GM23248 (cell line): ENCODE measurements around the gene MIER2. TPM values are rescaled to one million over a fixed set of nuclear protein-coding genes. Genes with fewer than 3 reads are reported as not detected.

Source experiments
- DNase-seq: peaks from one replicate; pipeline ENCODE4 v3.0.0-alpha.2; 2015
- H2AFZ ChIP-seq: fragments of 200-600 bp; sonication (generic); 2 replicates; pipeline ENCODE4 v1.6.1; 2016; ENCODE audit warnings: antibody characterized with exemption
- H3F3A ChIP-seq: fragments of 200-600 bp; sonication (generic); 2 replicates; pipeline ENCODE4 v1.6.1; 2016; ENCODE audit warnings: mild to moderate bottlenecking, antibody characterized with exemption, mixed run types; ENCODE audit not compliant: insufficient read depth
- H3K27ac ChIP-seq: fragments of 200-600 bp; sonication (generic); 2 replicates; pipeline ENCODE4 v1.5.1; 2016; ENCODE audit warnings: mild to moderate bottlenecking
- H3K27me3 ChIP-seq: fragments of 200-600 bp; sonication (generic); replicated peaks from 2 replicates; pipeline ENCODE4 v1.6.1; 2016; ENCODE audit warnings: mild to moderate bottlenecking; ENCODE audit not compliant: insufficient read depth
- H3K36me3 ChIP-seq: fragments of 200-600 bp; sonication (generic); 2 replicates; pipeline ENCODE4 v1.6.1; 2016; ENCODE audit warnings: low read depth, mild to moderate bottlenecking
- H3K4me1 ChIP-seq: fragments of 200-600 bp; sonication (generic); 2 replicates; pipeline ENCODE4 v1.6.1; 2016; ENCODE audit warnings: mild to moderate bottlenecking; ENCODE audit not compliant: insufficient read depth
- H3K4me2 ChIP-seq: fragments of 200-600 bp; sonication (generic); one replicate; pipeline ENCODE4 v1.6.1; 2016; ENCODE audit warnings: mild to moderate bottlenecking; ENCODE audit not compliant: unreplicated experiment
- H3K4me3 ChIP-seq: fragments of 200-600 bp; sonication (generic); 2 replicates; pipeline ENCODE4 v1.5.1; 2016; ENCODE audit warnings: mild to moderate bottlenecking
- H3K79me2 ChIP-seq: fragments of 200-600 bp; sonication (generic); 2 replicates; pipeline ENCODE4 v1.6.1; 2016; ENCODE audit warnings: mild to moderate bottlenecking; ENCODE audit not compliant: insufficient read depth
- H3K9ac ChIP-seq: fragments of 200-600 bp; sonication (generic); 2 replicates; pipeline ENCODE4 v1.6.1; 2016; ENCODE audit warnings: mild to moderate bottlenecking
- H3K9me2 ChIP-seq: fragments of 200-600 bp; sonication (generic); 2 replicates; pipeline ENCODE4 v1.6.1; 2016; ENCODE audit warnings: mixed run types, mild to moderate bottlenecking, moderate library complexity; ENCODE audit not compliant: insufficient read depth
- H3K9me3 ChIP-seq: fragments of 200-600 bp; sonication (generic); one replicate; pipeline ENCODE4 v1.6.1; 2017; ENCODE audit warnings: low read depth
- H4K20me1 ChIP-seq: fragments of 200-600 bp; sonication (generic); 2 replicates; pipeline ENCODE4 v1.6.0; 2016; ENCODE audit not compliant: insufficient read depth
- EZH2 ChIP-seq: fragments of 200-600 bp; sonication (generic); IDR thresholded peaks from 2 replicates; pipeline ENCODE4 v1.6.1; 2018; ENCODE audit warnings: antibody characterized with exemption, mild to moderate bottlenecking; ENCODE audit not compliant: insufficient read depth, poor library complexity, severe bottlenecking
- EZH2phosphoT487 ChIP-seq: fragments of 200-600 bp; sonication (generic); IDR thresholded peaks from 2 replicates; pipeline ENCODE4 v1.6.1; 2018; ENCODE audit warnings: antibody characterized with exemption, moderate library complexity, mild to moderate bottlenecking, low read depth; ENCODE audit not compliant: insufficient read depth
- WGBS, 2 experiments: methylation state at CpG; one replicate each; pipeline ENCODE4 v1.1.6; 2015 to 2017; ENCODE audit warnings: low lambda C conversion rate in 2 of 2, low coverage in 1 of 2; ENCODE audit errors: missing lambda C conversion rate in 2 of 2; 5-methylcytosine and 5-hydroxymethylcytosine counted together
- in situ Hi-C: fragments of 300-500 bp; cut with MboI; formaldehyde crosslinking; loops from 2 replicates; pipeline ENCODE4 v1.15.0; 2020
- polyA plus RNA-seq: library from polyadenylated mRNA; unstranded; fragments of >200 nt; fragmentation: Nextera tagmentation; extraction: Ambion mirVana; gene quantifications from 2 replicates; pipeline ENCODE4 v1.2.1, GENCODE V29; 2016
- total RNA-seq: library from RNA; depleted of rRNA; stranded (reverse); fragments of >200 nt; shearing (Covaris generic); gene quantifications from 2 replicates; pipeline ENCODE4 v1.2.3, GENCODE V29; 2014

MIER2 gene
- total and polyA plus RNA-seq, 2 experiments from 2014 or later, result 11.8 to 30.7 TPM

GRCh38 chr19:282501-282900 lies 62.1 kb downstream of the MIER2 start:
- Histone ChIP-seq H3K9me2 (no peaks in the 10 kb centered on the region), H3K9ac (no peak overlapping the region), H3F3A (no peaks in the 10 kb centered on the region), H3K27ac (no peak overlapping the region), H3K79me2 (no peaks in the 10 kb centered on the region), H3K4me2 (no peak overlapping the region), H3K36me3 (no peaks in the 10 kb centered on the region), H3K9me3 (no peaks in the 10 kb centered on the region), H2AFZ (no peak overlapping the region), H3K4me3 (no peak overlapping the region), H3K4me1 (no peaks in the 10 kb centered on the region), H3K27me3 (no peaks in the 10 kb centered on the region), H4K20me1 (no peaks in the 10 kb centered on the region)
- no peak for DNase-seq
- 69 to 73% methylated on average over 4 to 13 of the region's 13 CpGs for WGBS, 2 experiments
- in situ Hi-C loops, result no loop called here
- no peak for TF ChIP-seq EZH2
- TF ChIP-seq EZH2phosphoT487, result no peak

DNA sequence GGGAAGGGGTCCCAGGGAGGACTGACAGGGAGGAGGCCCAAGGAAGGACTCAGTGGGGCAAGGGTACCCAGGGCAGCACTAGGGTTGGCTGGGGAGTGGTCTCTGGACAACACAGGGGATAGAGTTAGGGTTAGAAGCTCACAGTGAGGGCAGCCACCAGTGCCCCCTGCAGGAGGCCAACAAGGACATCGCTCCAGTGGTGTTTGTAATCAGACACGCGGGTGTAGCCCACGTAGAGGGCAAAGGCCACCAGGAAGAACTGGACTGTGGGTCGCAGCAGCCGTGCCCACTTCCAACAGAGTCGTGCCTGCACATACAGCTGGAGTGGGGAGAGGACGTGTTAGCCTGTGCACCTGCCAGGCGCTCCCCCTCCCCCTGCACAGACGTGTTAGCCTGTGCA lies 62.6 kb downstream of the MIER2 start:
- in situ Hi-C loops, result no loop called here
- 73 to 93% methylated on average over 3 to 9 of the region's 10 CpGs for WGBS, 2 experiments
- no peaks in the 10 kb centered on the region for H3K27me3 ChIP-seq
- H4K20me1 ChIP-seq, result no peaks in the 10 kb centered on the region
- H3K4me1 ChIP-seq, result no peaks in the 10 kb centered on the region
- H3K9ac ChIP-seq, result no peak overlapping the region
- no peaks in the 10 kb centered on the region for H3K9me2 ChIP-seq
- H3K79me2 ChIP-seq, result no peaks in the 10 kb centered on the region
- TF ChIP-seq EZH2, result no peak
- TF ChIP-seq EZH2phosphoT487, result no peak
- no peak overlapping the region for H3K27ac ChIP-seq
- no peak overlapping the region for H2AFZ ChIP-seq
- H3K36me3 ChIP-seq, result no peaks in the 10 kb centered on the region
- no peaks in the 10 kb centered on the region for H3F3A ChIP-seq
- H3K4me3 ChIP-seq, result no peak overlapping the region
- H3K9me3 ChIP-seq, result no peaks in the 10 kb centered on the region
- no peak for DNase-seq
- H3K4me2 ChIP-seq, result no peak overlapping the region

DNA sequence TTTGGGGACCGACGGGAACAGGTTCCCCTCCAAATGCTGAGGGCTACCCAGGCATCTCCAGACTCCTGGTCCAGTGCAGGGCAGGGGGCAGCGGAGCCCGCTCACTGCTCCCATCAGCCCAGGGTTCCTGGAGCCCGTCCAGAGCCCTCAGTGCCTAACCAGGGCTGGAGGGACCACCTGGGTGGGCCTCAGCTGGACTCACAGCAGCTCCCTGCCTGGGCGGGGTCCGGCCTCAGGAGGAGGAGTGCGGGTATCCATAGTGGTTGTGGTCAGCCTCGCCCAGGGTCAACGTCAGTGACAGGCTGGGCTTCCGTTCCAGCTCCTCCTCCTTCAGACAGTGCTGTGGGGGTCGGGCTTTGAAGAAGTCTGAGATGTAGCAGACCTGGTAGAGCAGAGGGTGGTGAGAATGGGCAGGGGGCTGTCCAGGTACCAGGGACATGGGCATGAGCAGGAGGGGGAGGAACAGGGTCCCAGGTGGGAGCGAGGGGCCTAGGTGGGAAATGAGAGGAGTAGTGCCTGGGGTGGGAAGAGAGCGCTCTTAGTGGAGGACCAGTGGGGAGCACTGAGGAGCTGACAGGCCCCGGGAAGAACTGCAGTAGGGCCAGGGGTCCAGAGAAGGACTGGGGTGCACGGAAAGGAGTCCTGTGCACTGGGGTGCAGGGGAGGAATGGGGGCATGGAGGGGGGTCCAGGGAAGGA lies 63.3 kb downstream of the MIER2 start:
- no peaks in the 10 kb centered on the region for H3K4me1 ChIP-seq
- no peak overlapping the region for H3K9ac ChIP-seq
- H4K20me1 ChIP-seq, result no peaks in the 10 kb centered on the region
- WGBS, 2 experiments, result 61 to 69% methylated on average over 15 to 16 of the region's 16 CpGs
- no peak for TF ChIP-seq EZH2phosphoT487
- TF ChIP-seq EZH2, result no peak
- no peak for DNase-seq
- H3K9me2 ChIP-seq, result no peaks in the 10 kb centered on the region
- no peak overlapping the region for H3K4me2 ChIP-seq
- no peaks in the 10 kb centered on the region for H3F3A ChIP-seq
- H2AFZ ChIP-seq, result no peak overlapping the region
- no peaks in the 10 kb centered on the region for H3K27me3 ChIP-seq
- no peaks in the 10 kb centered on the region for H3K9me3 ChIP-seq
- in situ Hi-C loops, result no loop called here
- H3K79me2 ChIP-seq, result no peaks in the 10 kb centered on the region
- H3K27ac ChIP-seq, result no peak overlapping the region
- H3K4me3 ChIP-seq, result no peak overlapping the region
- no peaks in the 10 kb centered on the region for H3K36me3 ChIP-seq

- in situ Hi-C loops, result no loop called here
- Histone ChIP-seq H3K9me3 (no peaks in the 10 kb centered on the region), H3K9ac (no peak overlapping the region), H4K20me1 (no peaks in the 10 kb centered on the region), H3K36me3 (no peaks in the 10 kb centered on the region), H3F3A (no peaks in the 10 kb centered on the region), H3K4me2 (no peak overlapping the region), H3K27me3 (no peaks in the 10 kb centered on the region), H3K4me3 (no peak overlapping the region), H2AFZ (no peak overlapping the region), H3K79me2 (no peaks in the 10 kb centered on the region), H3K9me2 (no peaks in the 10 kb centered on the region), H3K27ac (no peak overlapping the region), H3K4me1 (no peaks in the 10 kb centered on the region)
- DNase-seq, result no peak
- 60 to 69% methylated on average over 12 of the region's 12 CpGs for WGBS, 2 experiments
- TF ChIP-seq EZH2phosphoT487 (no peak), EZH2 (no peak)
These were observed 64.0 kb downstream of the MIER2 start for GRCh38 chr19:280541-281009.
